NCI-H2171 (cell line): Measurements from ENCODE around the gene SRRM3.
A peak's percentile ranks its signal among the peaks of the same experiment; 100 is the strongest.
"Not testable (repeated sequence)": the region's sequence is repeated elsewhere in the genome, so short reads cannot be mapped to it uniquely, and the experiment has no call there.

ENCODE experiments used
- DNase-seq: peaks from one replicate; lab custom pipeline; 2025; lab: John Stamatoyannopoulos, UW

SRRM3 gene

GRCh38 chr7:76231071-76231470, 29.4 kb downstream of the SRRM3 start:
- peak; percentile 22 for DNase-seq

- no peak for DNase-seq
Measured at GRCh38 chr7:76231583-76231982, 29.9 kb downstream of the SRRM3 start.

GRCh38 chr7:76232698-76233097, 31.0 kb downstream of the SRRM3 start:
- no peak for DNase-seq

DNA sequence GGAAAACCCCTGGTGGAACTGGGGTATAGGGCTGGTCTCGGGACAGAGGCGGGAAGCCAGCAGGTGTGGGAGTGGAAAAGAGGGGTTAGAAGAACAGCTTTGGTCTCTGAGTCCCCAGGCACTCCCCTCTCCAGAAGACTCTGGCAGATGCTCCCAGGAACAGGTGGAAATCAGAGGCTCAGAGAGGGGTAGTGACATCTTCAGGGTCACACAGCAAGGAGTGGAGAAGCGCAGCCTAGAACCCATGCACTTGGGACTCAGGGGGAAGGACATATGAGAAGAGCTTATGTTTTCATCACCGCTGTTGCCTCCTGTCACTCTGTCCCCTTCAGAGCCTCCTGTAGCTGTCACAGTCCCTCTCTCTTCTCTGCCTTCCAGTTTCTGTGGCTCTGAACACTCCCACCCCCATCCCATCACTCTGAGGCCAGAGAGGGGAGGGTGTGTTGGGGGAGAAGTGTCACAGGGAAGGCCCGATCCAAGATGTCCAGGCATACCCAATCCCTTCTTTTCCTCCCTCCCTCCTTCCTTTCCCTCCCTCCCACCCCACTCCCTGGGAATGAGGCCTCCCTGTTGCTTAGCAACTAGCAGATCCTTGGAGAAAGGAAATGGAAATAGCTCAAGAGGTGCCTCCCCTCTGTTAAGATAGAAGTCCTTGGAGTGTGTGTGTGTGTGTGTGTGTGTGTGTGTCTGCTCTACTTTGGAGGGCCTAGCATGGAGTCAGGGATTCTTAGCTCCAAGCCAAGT, 32.0 kb downstream of the SRRM3 start:
- DNase-seq = no peak

GRCh38 chr7:76234282-76234584, 32.5 kb downstream of the SRRM3 start:
- DNase-seq = no peak

DNA sequence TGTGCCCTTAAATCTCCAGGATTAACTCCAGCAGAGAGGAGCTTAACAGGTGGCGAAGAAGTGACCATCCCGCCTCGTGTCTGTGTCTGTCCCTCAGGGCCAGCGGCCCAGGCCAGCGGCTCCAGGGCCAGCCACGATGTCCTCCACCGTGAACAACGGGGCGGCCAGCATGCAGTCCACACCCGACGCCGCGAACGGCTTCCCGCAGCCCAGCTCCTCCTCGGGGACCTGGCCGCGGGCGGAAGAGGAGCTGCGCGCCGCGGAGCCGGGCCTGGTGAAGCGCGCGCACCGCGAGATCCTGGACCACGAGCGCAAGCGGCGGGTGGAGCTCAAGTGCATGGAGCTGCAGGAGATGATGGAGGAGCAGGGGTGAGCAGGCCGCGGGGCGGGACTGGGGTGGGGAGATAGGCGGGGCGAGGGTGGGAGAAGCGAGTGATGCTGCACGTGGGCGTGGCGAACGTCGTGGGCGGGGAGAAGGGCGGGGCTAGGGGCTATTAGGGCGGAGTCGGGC, 33.3 kb downstream of the SRRM3 start:
- DNase-seq = no peak

DNA sequence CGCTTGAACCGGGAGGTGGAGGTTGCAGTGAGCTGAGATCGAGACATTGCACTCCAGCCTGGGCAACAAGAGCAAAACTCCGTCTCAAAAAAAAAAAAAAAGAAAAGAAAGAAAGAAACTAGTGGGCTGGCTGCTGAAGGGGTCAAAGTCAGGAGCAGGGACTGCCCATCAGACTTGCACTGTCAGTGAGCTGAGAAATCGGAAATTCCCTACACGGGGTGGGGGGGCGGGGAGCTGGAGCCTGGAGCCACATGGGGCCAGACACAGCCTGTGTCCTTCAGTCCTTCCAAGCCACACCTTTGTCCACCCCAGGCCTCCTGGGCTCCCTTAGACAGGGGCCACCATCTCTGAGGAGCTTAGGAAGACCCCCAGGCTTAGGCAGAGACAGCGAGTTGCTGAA, 34.5 kb downstream of the SRRM3 start:
- DNase-seq = no peak

DNA sequence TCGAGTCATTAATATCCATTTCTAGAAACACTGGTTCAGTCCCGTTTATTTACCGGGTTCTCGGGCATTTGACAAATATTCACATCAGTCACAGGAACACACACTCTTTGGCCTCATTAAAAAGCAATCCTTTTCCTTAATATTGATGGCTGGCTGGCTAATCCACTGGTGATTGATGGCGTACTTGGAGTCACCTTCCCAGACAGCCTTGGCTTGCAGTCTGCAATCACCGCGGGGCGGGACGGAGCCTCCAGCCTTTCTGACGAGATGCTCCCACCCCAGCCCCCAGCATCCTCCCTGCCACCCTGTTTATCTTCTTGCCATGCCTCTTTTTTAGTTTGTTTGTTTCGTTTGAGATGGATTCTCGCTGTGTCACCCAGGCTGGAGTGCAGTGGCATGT, 36.6 kb downstream of the SRRM3 start:
- DNase-seq = no peak

GRCh38 chr7:76241141-76241540, 39.4 kb downstream of the SRRM3 start:
- DNase-seq = no peak

DNA sequence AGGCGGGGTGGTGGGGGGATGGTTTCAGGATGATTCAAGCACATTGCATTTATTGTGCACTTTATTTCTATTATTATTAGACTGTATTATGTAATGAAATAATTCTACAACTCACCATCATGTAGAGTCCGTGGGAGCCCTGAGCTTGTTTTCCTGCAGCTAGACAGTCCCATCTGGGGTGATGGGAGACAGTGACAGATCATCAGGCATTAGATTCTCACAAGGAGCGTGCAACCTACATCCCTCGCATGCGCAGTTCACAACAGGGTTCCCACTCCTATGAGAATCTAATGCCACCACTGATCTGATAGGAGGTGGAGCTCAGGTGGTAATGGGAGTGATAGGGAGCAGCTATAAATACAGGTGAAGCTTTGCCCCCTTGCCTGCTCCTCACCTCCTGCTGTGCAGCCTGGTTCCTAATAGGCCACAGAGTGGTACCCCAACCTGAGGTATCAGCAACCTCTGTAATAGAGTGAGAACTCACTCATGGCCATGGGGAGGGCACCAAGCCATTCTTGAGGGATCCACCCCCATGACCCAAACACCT, 40.9 kb downstream of the SRRM3 start:
- DNase-seq = not testable (repeated sequence)

DNA sequence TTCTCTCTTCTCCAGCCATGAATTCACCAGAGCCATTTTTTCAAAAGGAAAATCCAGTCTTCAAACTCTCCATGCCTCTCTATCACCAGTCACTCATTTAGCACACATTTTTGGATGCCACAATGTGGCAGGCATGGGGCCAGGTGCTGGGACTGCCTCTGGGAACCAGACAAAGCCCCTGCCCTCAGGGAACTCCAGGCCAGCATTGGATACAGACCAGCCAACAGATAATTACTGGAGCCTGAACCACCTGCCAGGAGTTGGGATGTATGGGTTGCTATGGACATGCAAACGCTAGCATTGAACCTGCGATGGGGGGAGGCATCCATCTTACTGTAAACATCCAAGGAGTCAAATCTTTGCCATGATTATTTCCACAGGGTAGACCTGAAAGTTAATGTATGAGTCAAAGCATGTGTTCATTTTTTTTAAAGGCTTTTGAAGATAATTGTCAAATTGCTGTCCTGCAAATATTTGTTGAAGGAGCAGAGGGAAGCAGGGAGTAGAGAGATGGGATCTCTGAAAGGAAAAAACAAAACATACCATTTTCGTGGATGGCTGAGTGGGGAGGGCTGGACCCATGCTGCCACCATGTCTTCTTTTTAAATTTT, 43.2 kb downstream of the SRRM3 start:
- DNase-seq = no peak

GRCh38 chr7:76246804-76247389, 45.2 kb downstream of the SRRM3 start:
- no peak for DNase-seq

DNA sequence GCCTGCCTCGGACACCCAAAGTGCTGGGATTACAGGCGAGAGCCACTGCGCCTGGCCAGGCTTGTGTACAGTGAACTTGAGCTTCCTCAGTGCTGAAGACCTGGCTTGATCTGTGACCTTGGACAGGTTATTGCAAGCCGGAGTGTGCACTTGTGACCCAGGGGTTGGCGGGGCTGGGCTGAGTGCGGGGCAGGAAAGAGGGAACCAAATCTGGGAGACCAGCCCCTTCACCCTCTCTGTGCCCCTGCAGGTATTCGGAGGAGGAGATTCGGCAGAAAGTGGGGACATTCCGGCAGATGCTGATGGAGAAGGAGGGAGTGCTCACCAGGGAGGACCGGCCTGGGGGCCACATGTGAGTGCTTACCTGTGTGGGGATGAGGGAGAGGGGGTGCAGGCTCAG, 46.2 kb downstream of the SRRM3 start:
- DNase-seq = no peak

DNA sequence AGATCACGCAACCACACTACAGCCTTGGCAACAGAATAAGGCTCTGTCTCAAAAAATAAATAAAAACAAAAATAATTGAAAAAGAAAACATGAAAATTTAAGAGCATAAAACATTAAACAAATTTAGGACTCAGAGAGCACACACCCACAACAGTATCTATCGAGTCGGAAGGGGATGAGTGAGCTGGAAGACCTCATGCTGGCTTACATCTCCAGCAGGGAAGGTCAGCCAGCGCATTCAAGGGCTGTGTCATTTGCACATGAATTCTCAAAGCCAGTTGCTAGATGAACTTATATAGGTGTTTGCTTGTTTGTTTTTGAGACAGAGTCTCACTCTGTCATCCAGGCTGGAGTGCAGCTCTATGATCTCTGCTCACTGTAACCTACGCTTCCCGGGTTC, 50.3 kb downstream of the SRRM3 start:
- no peak for DNase-seq

DNA sequence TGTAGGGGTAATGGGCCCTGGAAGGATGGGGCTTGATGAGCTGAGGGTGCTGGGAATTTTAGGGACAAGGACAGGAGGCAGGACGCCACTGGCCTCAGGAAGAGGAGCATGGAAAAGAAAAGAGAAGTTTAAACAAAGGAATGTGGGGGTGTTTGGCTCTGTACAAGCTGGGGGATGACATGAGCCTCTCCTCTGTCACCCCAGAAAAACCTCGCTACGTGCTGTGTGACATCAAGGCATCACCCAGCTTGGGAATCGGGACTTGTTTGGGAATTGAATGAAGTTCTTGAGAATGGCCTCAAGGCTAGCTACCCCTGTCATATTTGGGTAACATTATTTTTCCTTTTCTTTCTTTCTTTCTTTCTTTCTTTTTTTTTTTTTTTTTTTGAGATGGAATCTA, 53.1 kb downstream of the SRRM3 start:
- no peak for DNase-seq

- DNase-seq = no peak
Measured at GRCh38 chr7:76257973-76258372, 56.3 kb downstream of the SRRM3 start.

- no peak for DNase-seq
Measured at GRCh38 chr7:76259124-76260093, 57.7 kb downstream of the SRRM3 start.

DNA sequence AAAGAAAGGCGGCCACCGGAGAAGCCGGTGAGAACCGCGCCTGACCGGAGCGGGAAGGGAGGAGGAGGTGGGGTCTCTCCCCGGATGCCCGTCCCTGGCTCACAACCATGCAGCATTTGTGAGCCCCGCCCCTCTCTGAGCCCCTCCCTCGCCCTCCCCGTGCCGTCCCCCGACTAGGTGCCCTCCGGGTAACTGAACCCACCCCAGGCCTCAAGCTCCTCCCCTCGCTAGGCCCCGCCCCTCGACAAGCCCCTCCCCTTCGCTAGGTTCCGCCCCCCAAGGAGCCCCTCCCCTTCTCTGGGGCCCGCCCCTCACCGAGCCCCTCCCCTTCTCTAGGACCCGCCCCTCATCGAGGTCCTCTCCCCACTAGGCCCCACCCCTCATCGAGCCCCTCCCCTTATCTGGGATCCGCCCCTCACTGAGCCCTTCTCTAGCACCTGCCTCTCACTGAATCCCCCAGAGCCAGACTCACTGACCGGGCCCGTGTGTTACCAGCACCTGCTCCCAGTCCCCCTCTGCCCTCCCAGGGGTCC, 58.5 kb downstream of the SRRM3 start:
- no peak for DNase-seq

GRCh38 chr7:76261329-76261728, 59.6 kb downstream of the SRRM3 start:
- DNase-seq = no peak

DNA sequence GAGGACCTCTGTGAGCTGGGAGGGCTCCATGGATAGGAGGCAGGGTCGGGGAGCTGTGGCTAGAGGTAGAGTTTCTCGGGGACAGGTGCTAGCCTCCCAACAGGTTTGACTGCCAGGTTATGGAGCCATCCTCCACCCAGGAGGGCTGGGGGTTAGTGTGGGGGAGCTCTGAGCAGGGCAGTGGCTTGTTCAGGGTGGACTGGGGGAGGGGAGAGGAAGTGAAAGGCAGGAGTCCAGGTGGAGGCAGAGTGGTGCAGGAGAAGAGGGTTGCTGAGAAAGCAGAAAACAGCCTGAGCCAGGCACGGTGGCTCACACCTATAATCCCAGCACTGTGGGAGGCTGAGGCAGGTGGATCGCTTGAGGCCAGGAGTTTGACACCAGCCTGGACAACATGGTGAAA, 60.2 kb downstream of the SRRM3 start:
- no peak for DNase-seq

GRCh38 chr7:76262683-76263402, 61.1 kb downstream of the SRRM3 start:
- DNase-seq = no peak
